Islet precursor cell (in vitro differentiated cells): ENCODE measurements around the gene LOC128125822.
"Not testable (repeated sequence)": the region's sequence is repeated elsewhere in the genome, so short reads cannot be mapped to it uniquely, and the experiment has no call there.

Experiments used
- DNase-seq: peaks from one replicate; pipeline ENCODE4 v3.0.0-alpha.2; 2018

The LOC128125822 gene

GRCh38 chr6:63572044-63572746 is at the start of gene LOC128125822, which contains the start of gene PTP4A1:
TSS of gene LOC128125822 (plus strand) at chr6:63572480.
TSS of gene PTP4A1 (plus strand) at chr6:63572480. CDS start at chr6:63576881, 4,401 bp downstream.
- peak; percentile 99 for DNase-seq

GRCh38 chr6:63522911-63523287 is 49.4 kb upstream of the LOC128125822 start:
- DNase-seq: not testable (repeated sequence)

- DNase-seq: no peak
Measured at GRCh38 chr6:63523630-63524029, 48.6 kb upstream of the LOC128125822 start.

- DNase-seq: no peak
Measured at GRCh38 chr6:63525186-63525878, 46.9 kb upstream of the LOC128125822 start.

- DNase-seq: no peak
Measured at GRCh38 chr6:63526931-63527330, 45.3 kb upstream of the LOC128125822 start.

- DNase-seq: peak; percentile 88
Measured at GRCh38 chr6:63527658-63528514, 44.4 kb upstream of the LOC128125822 start.

GRCh38 chr6:63529498-63529897 is 42.8 kb upstream of the LOC128125822 start:
- DNase-seq: no peak

GRCh38 chr6:63530182-63530581 is 42.1 kb upstream of the LOC128125822 start:
- DNase-seq: no peak

GRCh38 chr6:63530991-63531390 is 41.3 kb upstream of the LOC128125822 start:
- no peak for DNase-seq

- no peak for DNase-seq
Measured at GRCh38 chr6:63533026-63533425, 39.3 kb upstream of the LOC128125822 start.

GRCh38 chr6:63533952-63534351 is 38.3 kb upstream of the LOC128125822 start:
- DNase-seq: no peak

- no peak for DNase-seq
Measured at GRCh38 chr6:63537201-63537958, 34.9 kb upstream of the LOC128125822 start.

- DNase-seq: no peak
Measured at GRCh38 chr6:63537959-63538300, 34.4 kb upstream of the LOC128125822 start.

GRCh38 chr6:63538550-63538949 is 33.7 kb upstream of the LOC128125822 start:
- DNase-seq: no peak

- DNase-seq: no peak
Measured at GRCh38 chr6:63543001-63543400, 29.3 kb upstream of the LOC128125822 start.

- no peak for DNase-seq
Measured at GRCh38 chr6:63543982-63544381, 28.3 kb upstream of the LOC128125822 start.

GRCh38 chr6:63546236-63546635 is 26.0 kb upstream of the LOC128125822 start:
- DNase-seq: no peak

GRCh38 chr6:63546697-63547096 is 25.6 kb upstream of the LOC128125822 start:
- DNase-seq: no peak

- no peak for DNase-seq
Measured at GRCh38 chr6:63549076-63549475, 23.2 kb upstream of the LOC128125822 start.

- DNase-seq: no peak
Measured at GRCh38 chr6:63553208-63553607, 19.1 kb upstream of the LOC128125822 start.

- no peak for DNase-seq
Measured at GRCh38 chr6:63553900-63554299, 18.4 kb upstream of the LOC128125822 start.

- DNase-seq: no peak
Measured at GRCh38 chr6:63554782-63555181, 17.5 kb upstream of the LOC128125822 start.

GRCh38 chr6:63556369-63556768 is 15.9 kb upstream of the LOC128125822 start:
- no peak for DNase-seq
